Testis (tissue), 2 donors: Measurements from ENCODE around the gene MAML3.

Source experiments
- POLR2A ChIP-seq: fragments of 450-650 bp; IDR thresholded peaks from one replicate; pipeline ENCODE4 v1.6.1; 2017; ENCODE audit warnings: antibody characterized with exemption, mild to moderate bottlenecking, moderate library complexity
- TF ChIP-seq, protein P1 (sequence below), 3 experiments: fragments of 450-650 bp in 2 of 3; fragments of 200-600 bp in 1 of 3; sonication (generic) in 1 of 3; IDR thresholded peaks; one replicate each; pipeline ENCODE4 v1.5.1; 2016 to 2019; ENCODE audit warnings: antibody characterized with exemption in 3 of 3, mild to moderate bottlenecking in 2 of 3, moderate library complexity in 1 of 3

DNA sequence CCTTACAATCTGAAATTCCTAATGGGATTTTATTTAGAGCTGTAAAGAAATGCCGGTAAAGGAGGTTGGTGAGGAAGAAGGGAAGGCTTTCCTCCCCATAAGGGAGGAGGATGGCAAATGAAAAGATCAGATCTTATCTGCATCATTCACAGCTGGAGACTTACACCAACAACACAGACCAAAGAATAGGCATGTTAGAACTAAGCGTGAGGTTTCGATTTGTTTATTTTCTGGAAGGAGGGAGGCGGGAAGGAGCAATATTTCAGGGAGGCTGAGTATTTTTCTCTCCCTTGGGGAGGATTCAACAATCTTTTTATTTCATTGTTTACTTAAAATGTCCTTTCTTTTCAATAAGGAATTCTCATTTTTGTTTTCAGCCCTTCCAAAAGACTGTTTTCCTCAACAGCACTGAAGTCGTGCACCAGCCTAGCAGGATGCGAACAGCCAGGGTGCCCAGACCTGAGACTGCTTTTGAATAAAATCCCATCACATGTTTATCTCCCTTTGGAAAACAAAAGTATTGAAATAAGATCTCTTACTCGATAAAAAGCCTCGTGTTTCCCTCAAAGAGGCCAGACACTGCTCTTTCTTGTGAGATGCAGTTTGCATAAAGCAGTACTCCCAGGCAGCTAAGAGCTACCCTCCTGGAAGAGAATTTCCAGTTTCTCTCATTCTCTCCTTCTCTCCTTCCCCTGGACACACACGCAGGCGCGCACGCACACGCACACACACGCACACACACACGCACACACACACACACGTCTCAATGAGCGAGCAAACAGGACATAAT lies 252.3 kb downstream of the MAML3 start:
- TF ChIP-seq, protein P1, sequence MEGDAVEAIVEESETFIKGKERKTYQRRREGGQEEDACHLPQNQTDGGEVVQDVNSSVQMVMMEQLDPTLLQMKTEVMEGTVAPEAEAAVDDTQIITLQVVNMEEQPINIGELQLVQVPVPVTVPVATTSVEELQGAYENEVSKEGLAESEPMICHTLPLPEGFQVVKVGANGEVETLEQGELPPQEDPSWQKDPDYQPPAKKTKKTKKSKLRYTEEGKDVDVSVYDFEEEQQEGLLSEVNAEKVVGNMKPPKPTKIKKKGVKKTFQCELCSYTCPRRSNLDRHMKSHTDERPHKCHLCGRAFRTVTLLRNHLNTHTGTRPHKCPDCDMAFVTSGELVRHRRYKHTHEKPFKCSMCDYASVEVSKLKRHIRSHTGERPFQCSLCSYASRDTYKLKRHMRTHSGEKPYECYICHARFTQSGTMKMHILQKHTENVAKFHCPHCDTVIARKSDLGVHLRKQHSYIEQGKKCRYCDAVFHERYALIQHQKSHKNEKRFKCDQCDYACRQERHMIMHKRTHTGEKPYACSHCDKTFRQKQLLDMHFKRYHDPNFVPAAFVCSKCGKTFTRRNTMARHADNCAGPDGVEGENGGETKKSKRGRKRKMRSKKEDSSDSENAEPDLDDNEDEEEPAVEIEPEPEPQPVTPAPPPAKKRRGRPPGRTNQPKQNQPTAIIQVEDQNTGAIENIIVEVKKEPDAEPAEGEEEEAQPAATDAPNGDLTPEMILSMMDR (IDR thresholded peaks at IDR 0.05): no peak
- no peak for TF ChIP-seq POLR2A
